GM19397 (cell line): ENCODE data around the gene KREMEN1.
"Not testable (repeated sequence)": the region's sequence is repeated elsewhere in the genome, so short reads cannot be mapped to it uniquely, and the experiment has no call there.

Source experiments
- ATAC-seq: cut with Tn5 transposase; IDR thresholded peaks from one replicate; pipeline ENCODE4 v1.9.1; 2021; ENCODE audit warnings: mild to moderate bottlenecking, moderate library complexity; ENCODE audit not compliant: unreplicated experiment

KREMEN1 gene

GRCh38 chr22:29102300-29102699 is 29.5 kb downstream of the KREMEN1 start:
- no peak for ATAC-seq

GRCh38 chr22:29103121-29103520 is 30.3 kb downstream of the KREMEN1 start:
- ATAC-seq: no peak

GRCh38 chr22:29105468-29105867 is 32.6 kb downstream of the KREMEN1 start:
- ATAC-seq: no peak

GRCh38 chr22:29106839-29107238 is 34.0 kb downstream of the KREMEN1 start:
- no peak for ATAC-seq

GRCh38 chr22:29108137-29108536 is 35.3 kb downstream of the KREMEN1 start:
- no peak for ATAC-seq

GRCh38 chr22:29109822-29110221 is 37.0 kb downstream of the KREMEN1 start:
- no peak for ATAC-seq

GRCh38 chr22:29110946-29111345 is 38.1 kb downstream of the KREMEN1 start:
- ATAC-seq: no peak

GRCh38 chr22:29112121-29112520 is 39.3 kb downstream of the KREMEN1 start:
- ATAC-seq: no peak

- no peak for ATAC-seq
These were observed 39.8 kb downstream of the KREMEN1 start for GRCh38 chr22:29112681-29113080.

- no peak for ATAC-seq
These were observed 40.5 kb downstream of the KREMEN1 start for GRCh38 chr22:29113319-29113718.

GRCh38 chr22:29114392-29114791 is 41.6 kb downstream of the KREMEN1 start:
- no peak for ATAC-seq

GRCh38 chr22:29115682-29116288 is 43.0 kb downstream of the KREMEN1 start:
- ATAC-seq: no peak

- no peak for ATAC-seq
These were observed 43.7 kb downstream of the KREMEN1 start for GRCh38 chr22:29116397-29117123.

GRCh38 chr22:29117799-29118477 is 45.1 kb downstream of the KREMEN1 start:
- ATAC-seq: no peak

- not testable (repeated sequence) for ATAC-seq
These were observed 47.5 kb downstream of the KREMEN1 start for GRCh38 chr22:29120098-29120912.

- no peak for ATAC-seq
These were observed 48.3 kb downstream of the KREMEN1 start for GRCh38 chr22:29121124-29121523.

GRCh38 chr22:29122041-29122440 is 49.2 kb downstream of the KREMEN1 start:
- no peak for ATAC-seq

- no peak for ATAC-seq
These were observed 52.1 kb downstream of the KREMEN1 start for GRCh38 chr22:29124777-29125442.

GRCh38 chr22:29125443-29125778 is 52.6 kb downstream of the KREMEN1 start:
- ATAC-seq: no peak

GRCh38 chr22:29125844-29126243 is 53.0 kb downstream of the KREMEN1 start:
- ATAC-seq: no peak
